Heart left ventricle (tissue), 16 donors: ENCODE results near the gene FCGR3B. TPM values are rescaled to one million over a fixed set of nuclear protein-coding genes. Genes with fewer than 3 reads are reported as not detected.
"Not testable (repeated sequence)": the region's sequence is repeated elsewhere in the genome, so short reads cannot be mapped to it uniquely, and the experiment has no call there.

Experiments used
- ATAC-seq, 4 donors: fragments of 200-7000 bp; cut with Tn5 transposase; one replicate each; pipeline ENCODE4 v1.9.1; 2020 to 2022; ENCODE audit warnings: moderate library complexity in 4 of 4, mild to moderate bottlenecking in 3 of 4, moderate number of reproducible peaks in 1 of 4
- DNase-seq, 5 donors: peaks; one replicate each; pipeline ENCODE4 v3.0.0-alpha.2; 2020
- H3K27ac ChIP-seq, 12 donors: fragments of 200-600 bp; sonication (generic) in 4 of 12; one replicate each; pipeline versions ENCODE4 v1.5.0 to v1.8.0; 2016 to 2022; ENCODE audit warnings: mild to moderate bottlenecking in 2 of 12
- H3K27me3 ChIP-seq, 9 donors: fragments of 200-600 bp; sonication (generic) in 2 of 9; one replicate each; pipeline versions ENCODE4 v1.5.1 to v1.8.0; 2016 to 2022; ENCODE audit warnings: mild to moderate bottlenecking in 3 of 9
- H3K36me3 ChIP-seq, 9 donors: fragments of 200-600 bp; sonication (generic) in 2 of 9; one replicate each; pipeline versions ENCODE4 v1.5.0 to v1.8.0; 2018 to 2022; ENCODE audit warnings: mild to moderate bottlenecking in 2 of 9
- H3K4me1 ChIP-seq, 12 donors: fragments of 200-600 bp; sonication (generic) in 4 of 12; one replicate each; pipeline versions ENCODE4 v1.5.0 to v1.8.0; 2016 to 2022; ENCODE audit warnings: mild to moderate bottlenecking in 3 of 12
- H3K4me3 ChIP-seq, 12 donors: fragments of 200-600 bp; sonication (generic) in 4 of 12; one replicate each; pipeline versions ENCODE4 v1.5.0 to v1.8.0; 2017 to 2022; ENCODE audit warnings: mild to moderate bottlenecking in 9 of 12, moderate library complexity in 4 of 12
- H3K9me3 ChIP-seq, 12 donors: fragments of 200-600 bp; sonication (generic) in 4 of 12; one replicate each; pipeline versions ENCODE4 v1.5.0 to v1.8.0; 2016 to 2022; ENCODE audit warnings: mild to moderate bottlenecking in 1 of 12
- POLR2A ChIP-seq, 2 donors: fragments of 450-650 bp; IDR thresholded peaks; one replicate each; pipeline ENCODE4 v1.6.1; 2017; ENCODE audit warnings: antibody characterized with exemption in 2 of 2, mild to moderate bottlenecking in 2 of 2, moderate library complexity in 2 of 2
- WGBS, 4 donors: extraction: QIAGEN DNeasy Blood & Tissue Kit in 2 of 4; methylation state at CpG; one replicate each; pipeline versions ENCODE4 v1.1.5 to v1.1.7; 2013 to 2018; 5-methylcytosine and 5-hydroxymethylcytosine counted together
- intact Hi-C, 10 donors: fragments of 100-400 bp; cut with DNase I; formaldehyde crosslinking; loops; one replicate each; pipeline versions ENCODE4 v1.11.1 to v1.14.2; 2022
- long read RNA-seq, 3 donors: library from polyadenylated mRNA; unstranded; transcript quantifications; one replicate each; pipeline ENCODE4 v2.0.0, GENCODE V29; 2020 to 2021
- polyA plus RNA-seq, 2 donors: library from polyadenylated mRNA; stranded (reverse); fragments of 200-250 nt; gene quantifications; one replicate each; pipeline ENCODE4 v1.2.3, GENCODE V29; 2013
- total RNA-seq, 9 donors: library from RNA; depleted of rRNA in 2 of 9; stranded (reverse); fragments of >200 nt in 2 of 9; fragmentation: NEBNext Ultra II Directional in 3 of 9; extraction: Animal tissue kit (Norgen Biotek cat#: 25700) in 3 of 9; gene quantifications; one replicate each; pipeline versions ENCODE4 v1.1.0 to v1.2.4, GENCODE V29; 2016 to 2023
- TF ChIP-seq, protein P1 (sequence below), 12 donors: fragments of 200-600 bp; sonication (generic) in 4 of 12; IDR thresholded peaks; one replicate each; pipeline versions ENCODE4 v1.5.0 to v1.8.0; 2018 to 2022; ENCODE audit warnings: antibody characterized with exemption in 12 of 12, mild to moderate bottlenecking in 5 of 12
- donor health status: ischemic (EF 13 %, LVEDD 7.1; RV severe dilation, severe dysfunction).
- donor health status: healthy with polysubstance abuse.
- donor health status: DM: no; HTN: yes; CAD: no.
- donor health status: DM: no; HTN: no; CAD: no.
- donor health status: ischemic (EF 25% LVEDD 6.9; RV normal size, moderate dysfunction).
- donor health status: ischemic (EF 25% LVEDD 5.7; RV mildly dilated, moderate dysfunction).
- donor health status: healthy.
- donor health status: DM: yes; HTN: yes; CAD: no.
- donor health status: ischemic (EF 35%, LVEDD 5.7; RV mildly dilated, moderate dysfunction).
- donor health status: nonischemic (EF 11% LVEDD 7.7; RV severe dilation, severe dysfunction).
- donor health status: DM: yes; HTN: yes; CAD: no.
- donor health status: PGD.
- donor health status: ischemic (EF 29% LVEDD 5.4; RV normal size, mild dysfunction).
- donor health status: nonischemic (EF 23%, LVEDD 6.1; RV moderate dilation, normal function).

The FCGR3B gene
- total RNA-seq (10 to 100 TPM in 1 of 9 donors, 1 to 10 TPM in 8; 1.3 to 12.7 (median 1.7) TPM), polyA plus RNA-seq (under 1 TPM; 0.15 to 0.37 TPM)
- long read RNA-seq, donor 1, result 0 reads
- long read RNA-seq, donor 2, partial matches to known transcripts, result 0 of 1 reads
- long read RNA-seq, donor 2, other reads (novel, unspliced or antisense), result 0 of 1 reads
- long read RNA-seq, donor 3, result 0 reads

DNA sequence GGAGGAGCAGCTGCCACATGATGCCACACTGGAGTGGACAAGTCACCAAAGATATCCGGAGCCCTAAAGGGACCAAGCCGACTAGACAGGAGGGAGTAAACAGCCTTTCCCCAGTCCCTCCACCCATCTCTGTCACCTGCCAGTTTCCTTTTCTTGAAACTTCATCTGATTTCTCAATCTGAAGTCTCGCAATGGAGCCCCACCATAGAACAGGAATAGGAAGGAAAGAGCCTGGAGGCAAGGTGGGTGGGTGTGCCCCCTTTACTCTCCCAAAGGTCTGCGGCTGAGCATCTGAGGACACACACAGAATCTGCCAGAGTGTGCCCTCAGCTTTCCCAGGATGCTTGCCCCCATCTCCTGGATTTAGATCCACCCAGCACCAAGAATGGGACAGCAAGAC lies at the start of gene FCGR3B:
Gene FCGR3B, minus strand, starts transcription at position 101 of the 400 bp plus-strand sequence. Its CDS starts 82 bp downstream, at position 19.
- 86 to 96% (median 91%) methylated on average over 3 to 4 of the region's 4 CpGs for WGBS, 4 donors
- ATAC-seq (no peak), DNase-seq (no peak)
- Histone ChIP-seq H3K36me3 (no peaks in the 10 kb centered on the region), H3K4me3 (no peak within 1 kb of the TSS), H3K4me1 (peaks cover 0 to 5% (median 0%) of the 10 kb centered on the region in 12 donors), H3K27me3 (no peaks in the 10 kb centered on the region), H3K27ac (no peak within 1 kb of the TSS), H3K9me3 (no peaks in the 10 kb centered on the region)
- TF ChIP-seq, protein P1, sequence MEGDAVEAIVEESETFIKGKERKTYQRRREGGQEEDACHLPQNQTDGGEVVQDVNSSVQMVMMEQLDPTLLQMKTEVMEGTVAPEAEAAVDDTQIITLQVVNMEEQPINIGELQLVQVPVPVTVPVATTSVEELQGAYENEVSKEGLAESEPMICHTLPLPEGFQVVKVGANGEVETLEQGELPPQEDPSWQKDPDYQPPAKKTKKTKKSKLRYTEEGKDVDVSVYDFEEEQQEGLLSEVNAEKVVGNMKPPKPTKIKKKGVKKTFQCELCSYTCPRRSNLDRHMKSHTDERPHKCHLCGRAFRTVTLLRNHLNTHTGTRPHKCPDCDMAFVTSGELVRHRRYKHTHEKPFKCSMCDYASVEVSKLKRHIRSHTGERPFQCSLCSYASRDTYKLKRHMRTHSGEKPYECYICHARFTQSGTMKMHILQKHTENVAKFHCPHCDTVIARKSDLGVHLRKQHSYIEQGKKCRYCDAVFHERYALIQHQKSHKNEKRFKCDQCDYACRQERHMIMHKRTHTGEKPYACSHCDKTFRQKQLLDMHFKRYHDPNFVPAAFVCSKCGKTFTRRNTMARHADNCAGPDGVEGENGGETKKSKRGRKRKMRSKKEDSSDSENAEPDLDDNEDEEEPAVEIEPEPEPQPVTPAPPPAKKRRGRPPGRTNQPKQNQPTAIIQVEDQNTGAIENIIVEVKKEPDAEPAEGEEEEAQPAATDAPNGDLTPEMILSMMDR (IDR thresholded peaks at IDR 0.05), result no peak
- TF ChIP-seq POLR2A (IDR thresholded peaks at IDR 0.05), result no peak
- intact Hi-C loops, result no loop called here

DNA sequence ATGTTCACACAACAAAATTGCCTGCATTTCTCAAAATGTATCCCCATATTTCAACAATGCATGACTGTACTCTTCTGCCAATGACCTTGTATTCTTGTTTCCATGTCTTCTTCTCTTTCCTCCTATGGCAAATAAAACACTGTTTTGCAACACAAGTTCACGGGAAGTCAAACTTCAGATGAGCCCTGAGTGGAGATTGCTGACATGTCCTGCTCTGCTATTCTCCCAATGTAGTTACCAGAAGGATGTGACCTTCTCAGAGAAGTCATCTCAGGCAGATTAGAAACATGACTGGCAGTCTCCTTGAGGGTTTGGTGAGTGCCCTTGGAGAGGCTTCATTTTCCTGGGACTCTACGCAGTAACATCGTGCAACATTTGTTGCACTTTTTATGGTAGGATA lies 47.5 kb upstream of the FCGR3B start:
- Histone ChIP-seq H3K36me3 (no peaks in the 10 kb centered on the region), H3K4me1 (no peaks in the 10 kb centered on the region), H3K9me3 (no peaks in the 10 kb centered on the region), H3K27ac (no peak overlapping the region), H3K4me3 (no peak overlapping the region), H3K27me3 (peaks cover 0 to 11% (median 0%) of the 10 kb centered on the region in 9 donors)
- DNase-seq (no peak), ATAC-seq (no peak)
- intact Hi-C loops, result no loop called here
- TF ChIP-seq POLR2A (IDR thresholded peaks at IDR 0.05), result no peak
- TF ChIP-seq, protein P1 (IDR thresholded peaks at IDR 0.05), result no peak
- WGBS, 4 donors, result 88 to 95% (median 91%) methylated on average over 3 of the region's 3 CpGs

DNA sequence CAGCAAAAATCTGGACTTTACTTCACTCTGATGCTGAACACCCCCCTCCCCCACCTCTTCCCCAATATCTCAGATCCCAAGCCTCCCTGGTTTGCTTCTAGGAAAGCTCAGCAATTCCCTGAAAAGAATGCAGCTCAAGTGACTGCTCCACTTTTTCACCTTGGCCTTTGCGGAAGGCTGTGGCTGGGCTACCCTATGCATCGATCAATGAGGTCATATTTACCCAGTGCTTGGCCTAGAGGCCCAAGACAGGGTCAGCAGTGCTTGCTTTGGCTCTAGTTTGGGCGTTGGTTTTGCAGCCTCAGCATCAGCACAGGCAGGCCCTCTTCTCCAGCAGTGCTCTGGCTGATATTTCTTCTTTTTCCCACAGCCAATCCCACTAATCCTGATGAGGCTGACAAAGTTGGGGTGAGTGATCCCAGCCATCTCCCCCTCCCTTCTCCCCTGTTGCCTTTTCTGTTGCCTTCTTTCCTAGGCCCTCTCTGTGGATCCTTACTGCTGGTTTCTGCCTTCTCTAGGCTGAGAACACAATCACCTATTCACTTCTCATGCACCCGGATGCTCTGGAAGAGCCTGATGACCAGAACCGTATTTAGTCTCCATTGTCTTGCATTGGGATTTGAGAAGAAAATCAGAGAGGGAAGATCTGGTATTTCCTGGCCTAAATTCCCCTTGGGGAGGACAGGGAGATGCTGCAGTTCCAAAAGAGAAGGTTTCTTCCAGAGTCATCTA lies 46.1 kb upstream of the FCGR3B start:
- no peaks in the 10 kb centered on the region for H3K36me3 ChIP-seq
- ATAC-seq (no peak), DNase-seq (no peak)
- H3K4me1 ChIP-seq, result no peaks in the 10 kb centered on the region
- intact Hi-C loops, result no loop called here
- WGBS, 4 donors, result 75 to 89% (median 85%) methylated on average over 5 of the region's 5 CpGs
- TF ChIP-seq, protein P1 (IDR thresholded peaks at IDR 0.05), result no peak
- TF ChIP-seq POLR2A (IDR thresholded peaks at IDR 0.05), result no peak
- peaks cover 0 to 8% (median 0%) of the 10 kb centered on the region in 9 donors for H3K27me3 ChIP-seq
- H3K9me3 ChIP-seq, result no peaks in the 10 kb centered on the region
- no peak overlapping the region for H3K27ac ChIP-seq
- H3K4me3 ChIP-seq, result no peak overlapping the region

DNA sequence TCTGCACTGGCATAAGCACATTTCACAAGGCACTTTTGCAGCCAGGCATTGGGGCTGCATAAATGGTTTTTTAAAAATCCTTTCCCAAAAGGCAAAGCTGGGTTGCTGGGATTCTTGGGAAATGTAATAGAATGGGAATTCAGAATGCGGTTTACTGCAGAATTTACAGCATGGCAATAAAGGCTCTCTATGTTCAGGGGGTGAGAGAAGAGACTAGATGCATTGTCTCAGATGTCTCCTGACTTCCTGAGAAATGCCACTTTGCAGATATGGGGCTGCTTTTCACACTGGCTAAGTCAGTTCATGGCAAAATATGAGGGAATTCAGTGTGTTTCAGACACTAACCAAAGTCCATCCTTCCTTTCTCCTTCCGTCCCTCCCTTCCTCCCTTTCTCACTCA lies 45.5 kb upstream of the FCGR3B start:
- Histone ChIP-seq H3K9me3 (no peaks in the 10 kb centered on the region), H3K4me3 (no peak overlapping the region), H3K36me3 (no peaks in the 10 kb centered on the region), H3K27ac (no peak overlapping the region), H3K27me3 (peaks cover 0 to 8% (median 0%) of the 10 kb centered on the region in 9 donors), H3K4me1 (no peaks in the 10 kb centered on the region)
- intact Hi-C loops, result no loop called here
- TF ChIP-seq, protein P1 (IDR thresholded peaks at IDR 0.05), result no peak
- no peak for TF ChIP-seq POLR2A (IDR thresholded peaks at IDR 0.05)
- 90 to 93% (median 92%) methylated on average over 2 of the region's 2 CpGs for WGBS, 4 donors
- DNase-seq (no peak), ATAC-seq (no peak)

- DNase-seq, H3K4me1 ChIP-seq, H3K36me3 ChIP-seq, H3K27ac ChIP-seq, H3K4me3 ChIP-seq, H3K9me3 ChIP-seq, intact Hi-C loops, H3K27me3 ChIP-seq, ATAC-seq: not testable (repeated sequence)
- WGBS, 4 donors, result 57 to 81% (median 64%) methylated on average over 3 of the region's 3 CpGs
These were observed 43.9 kb upstream of the FCGR3B start for GRCh38 chr1:161674908-161675307.

GRCh38 chr1:161674447-161674846 lies 43.5 kb upstream of the FCGR3B start:
- intact Hi-C loops, H3K9me3 ChIP-seq, H3K27me3 ChIP-seq, H3K27ac ChIP-seq, H3K4me3 ChIP-seq, H3K36me3 ChIP-seq, DNase-seq, H3K4me1 ChIP-seq, ATAC-seq: not testable (repeated sequence)
- 30 to 74% (median 58%) methylated on average over 2 to 3 of the region's 3 CpGs for WGBS, 4 donors

DNA sequence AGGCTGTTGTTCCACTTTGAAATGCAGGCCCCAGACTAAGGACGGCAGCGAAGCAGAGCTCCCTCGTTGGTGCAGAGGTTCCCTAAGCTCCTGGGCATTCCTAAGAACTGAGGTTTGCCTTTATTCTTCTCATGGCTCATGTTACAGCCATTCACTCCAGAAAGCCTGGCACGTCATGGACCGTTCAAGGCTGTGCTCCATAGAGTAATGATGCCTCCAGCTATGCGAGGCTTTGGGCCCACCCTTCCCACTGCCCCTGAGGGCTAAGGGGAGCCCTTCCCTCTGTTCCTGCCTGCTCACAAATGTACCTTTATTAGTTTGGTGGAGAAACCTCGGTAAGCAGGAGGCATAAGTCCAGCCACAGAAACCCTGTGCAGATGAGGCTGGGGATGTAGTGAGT lies 42.5 kb upstream of the FCGR3B start:
- DNase-seq, H3K27me3 ChIP-seq, H3K4me3 ChIP-seq, H3K36me3 ChIP-seq, H3K4me1 ChIP-seq, H3K27ac ChIP-seq, ATAC-seq, H3K9me3 ChIP-seq, intact Hi-C loops: not testable (repeated sequence)
- WGBS, 4 donors, result 87 to 100% (median 90%) methylated on average over 4 to 7 of the region's 7 CpGs
